Measurements from ENCODE around the gene OBP2B.
"Not testable (repeated sequence)": the region's sequence is repeated elsewhere in the genome, so short reads cannot be mapped to it uniquely, and the experiment has no call there.

OBP2B gene

DNA sequence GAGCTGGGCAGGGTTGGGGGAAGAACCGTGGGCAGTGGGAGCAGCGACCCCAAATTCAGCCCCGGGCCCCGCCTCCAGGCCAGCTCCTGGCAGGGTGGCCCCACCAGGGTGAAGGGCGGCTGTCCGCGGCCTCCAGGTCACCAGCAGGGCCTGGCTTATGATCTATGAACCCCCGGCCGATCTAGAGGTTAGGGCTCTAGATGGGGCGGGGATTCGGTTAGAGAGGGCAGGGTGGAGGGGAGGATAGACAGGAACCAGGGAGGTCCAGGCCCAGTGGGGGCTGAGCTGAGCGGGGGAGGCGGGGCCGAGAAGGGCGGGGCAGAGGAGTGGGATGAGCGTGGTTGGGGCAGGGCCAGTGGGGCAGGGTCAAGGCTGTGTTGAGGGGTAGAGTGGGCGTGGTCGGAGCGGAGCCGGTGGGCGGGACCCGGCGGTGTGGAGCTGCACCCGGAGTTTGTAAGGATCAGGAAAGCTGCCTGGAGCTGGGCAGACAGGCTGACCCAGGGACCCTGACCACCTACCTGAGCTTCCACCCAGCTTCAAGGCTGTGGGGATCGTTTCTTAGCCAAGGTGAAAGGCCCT lies 29.3 kb upstream of the OBP2B start:
- DNase-seq (ENCODE audit: low read depth) = peak; percentile 54

DNA sequence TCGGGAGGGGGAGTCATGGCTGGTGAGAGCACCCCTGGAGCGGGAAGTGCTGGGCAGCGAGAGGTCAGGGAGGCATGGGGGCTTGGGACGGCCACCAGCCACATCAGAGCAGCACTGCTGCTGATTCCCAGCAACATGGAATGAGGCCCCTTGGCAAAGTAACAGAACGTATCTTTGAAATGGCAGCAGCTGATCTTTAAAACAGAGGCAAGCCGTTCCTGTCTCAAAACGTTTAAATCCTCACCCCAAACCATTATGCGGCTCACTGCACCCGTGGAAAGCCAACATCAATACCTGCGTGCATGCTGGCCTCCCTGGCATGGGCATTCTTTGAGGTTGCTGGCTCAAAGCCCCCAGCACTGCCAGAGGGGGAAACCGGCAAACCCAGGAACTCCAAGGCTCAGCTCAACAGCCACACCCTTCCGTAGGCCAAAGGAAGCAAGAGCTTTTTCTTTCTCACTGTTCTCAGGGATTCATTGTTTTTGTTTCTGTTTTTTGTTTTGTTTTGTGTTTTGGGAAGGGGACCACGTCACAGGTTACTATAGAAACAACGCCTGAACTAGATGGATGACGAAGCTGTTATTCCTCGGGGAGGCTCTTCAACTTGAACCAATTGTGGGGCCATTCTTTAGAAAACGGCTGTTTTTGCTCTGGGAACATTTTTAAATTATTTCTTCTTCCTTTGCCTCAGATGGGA lies 28.1 kb upstream of the OBP2B start:
- peak; percentile 32 for DNase-seq (ENCODE audit: low read depth)

DNA sequence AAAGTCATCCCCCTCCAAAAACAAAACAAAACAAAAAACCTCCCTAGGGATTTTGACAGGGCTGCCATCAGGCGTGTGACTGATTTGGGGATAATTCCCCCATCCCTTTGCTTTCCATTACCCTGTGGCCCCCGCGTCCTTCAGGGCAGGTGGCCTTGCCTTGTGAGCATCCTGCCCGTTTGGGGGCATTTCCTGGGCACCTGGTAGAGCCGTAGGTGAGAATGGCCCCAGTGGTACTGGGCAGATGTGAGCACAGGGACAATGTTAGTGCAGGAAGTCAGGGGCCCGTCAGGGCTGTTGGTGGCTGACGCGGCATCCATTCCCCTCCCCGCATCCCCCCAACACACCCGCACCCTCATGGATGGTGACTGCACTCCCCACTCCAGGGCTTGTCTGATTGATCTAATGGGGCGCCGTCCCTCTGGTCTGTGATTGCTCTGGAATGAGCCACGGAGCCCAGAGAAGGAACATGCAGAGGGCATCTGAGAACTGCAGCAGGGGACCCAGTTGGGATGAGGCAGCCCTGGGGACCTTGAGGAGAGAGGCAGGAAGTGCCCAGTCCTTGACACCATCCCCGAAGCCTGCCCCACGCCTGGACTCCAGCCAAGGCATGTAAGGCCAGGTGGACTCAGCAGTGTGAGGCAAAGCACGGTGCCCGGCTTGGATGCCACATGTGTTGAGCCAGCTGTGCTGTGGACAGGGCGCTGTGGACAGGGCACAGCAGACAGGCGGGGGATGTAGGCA lies 27.4 kb upstream of the OBP2B start:
- not testable (repeated sequence) for DNase-seq (ENCODE audit: low read depth)

DNA sequence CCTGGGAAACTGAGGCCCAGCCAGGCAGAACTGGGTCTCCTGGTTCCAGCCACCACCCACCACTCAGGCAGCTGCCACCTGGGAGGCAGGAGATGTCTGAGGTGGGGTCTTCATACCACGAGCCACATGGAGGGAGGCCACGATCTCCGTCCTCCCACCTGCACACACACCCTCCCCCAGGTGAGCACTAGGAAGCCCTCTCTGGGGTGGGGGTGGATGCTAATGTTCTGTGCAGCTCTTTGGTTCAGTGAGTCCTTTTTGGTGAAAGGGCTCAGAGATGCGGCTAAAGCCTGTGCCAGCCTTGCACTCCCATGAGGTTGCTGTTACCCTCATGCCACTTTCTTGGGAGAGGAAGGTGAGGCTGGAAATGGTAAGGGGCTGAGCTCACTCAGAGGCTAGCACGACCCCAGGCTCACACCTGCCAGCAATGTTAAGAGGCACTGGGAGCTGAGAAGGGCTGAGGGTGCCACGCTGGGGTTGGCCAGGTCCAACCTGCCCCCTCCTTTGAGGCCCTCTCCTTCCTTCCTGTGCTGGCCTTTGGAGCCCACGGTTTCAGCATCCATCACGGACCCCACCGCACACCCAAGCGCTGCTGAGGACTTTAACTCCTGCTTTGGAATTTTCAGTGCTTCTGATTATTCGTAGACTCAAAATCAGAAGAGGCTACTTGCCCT lies 26.6 kb upstream of the OBP2B start:
- DNase-seq (ENCODE audit: low read depth) = no peak

DNA sequence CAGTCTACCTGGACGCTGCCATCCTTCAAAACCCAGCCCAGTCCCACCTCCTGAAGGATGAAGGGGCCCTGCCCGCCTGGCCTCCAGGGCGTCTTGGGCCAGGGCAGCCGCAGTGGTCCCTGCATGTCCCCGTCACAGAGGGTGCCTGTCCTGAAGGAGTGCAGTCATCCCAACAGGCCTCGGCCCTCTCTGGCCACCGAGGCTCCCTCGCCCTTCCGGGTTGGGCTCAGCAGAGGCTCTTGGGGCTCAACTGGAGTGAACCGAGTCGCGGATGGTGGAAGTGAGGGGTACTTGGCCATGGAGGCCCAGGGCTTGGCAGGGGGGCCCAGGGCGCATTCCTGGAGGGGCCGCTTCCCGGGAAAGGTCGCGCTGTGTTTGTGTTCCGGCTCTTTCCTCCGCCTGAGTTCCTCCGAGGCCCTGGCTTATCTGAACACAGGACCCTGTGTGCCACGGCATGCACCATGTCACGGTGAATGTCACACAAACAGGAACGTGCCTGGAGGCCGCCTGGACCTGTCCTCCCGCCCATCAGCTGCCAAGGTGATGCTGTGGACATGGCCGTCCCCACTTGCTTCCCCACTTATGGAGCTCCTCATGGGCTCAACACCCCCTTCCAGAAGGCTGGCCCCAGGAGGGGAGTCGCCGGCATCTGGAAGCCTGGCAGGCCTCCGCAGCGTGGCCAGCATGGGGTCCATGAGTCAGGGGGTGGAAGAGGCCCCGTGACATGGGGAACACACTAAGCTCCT lies 25.7 kb upstream of the OBP2B start:
- DNase-seq (ENCODE audit: low read depth) = no peak

DNA sequence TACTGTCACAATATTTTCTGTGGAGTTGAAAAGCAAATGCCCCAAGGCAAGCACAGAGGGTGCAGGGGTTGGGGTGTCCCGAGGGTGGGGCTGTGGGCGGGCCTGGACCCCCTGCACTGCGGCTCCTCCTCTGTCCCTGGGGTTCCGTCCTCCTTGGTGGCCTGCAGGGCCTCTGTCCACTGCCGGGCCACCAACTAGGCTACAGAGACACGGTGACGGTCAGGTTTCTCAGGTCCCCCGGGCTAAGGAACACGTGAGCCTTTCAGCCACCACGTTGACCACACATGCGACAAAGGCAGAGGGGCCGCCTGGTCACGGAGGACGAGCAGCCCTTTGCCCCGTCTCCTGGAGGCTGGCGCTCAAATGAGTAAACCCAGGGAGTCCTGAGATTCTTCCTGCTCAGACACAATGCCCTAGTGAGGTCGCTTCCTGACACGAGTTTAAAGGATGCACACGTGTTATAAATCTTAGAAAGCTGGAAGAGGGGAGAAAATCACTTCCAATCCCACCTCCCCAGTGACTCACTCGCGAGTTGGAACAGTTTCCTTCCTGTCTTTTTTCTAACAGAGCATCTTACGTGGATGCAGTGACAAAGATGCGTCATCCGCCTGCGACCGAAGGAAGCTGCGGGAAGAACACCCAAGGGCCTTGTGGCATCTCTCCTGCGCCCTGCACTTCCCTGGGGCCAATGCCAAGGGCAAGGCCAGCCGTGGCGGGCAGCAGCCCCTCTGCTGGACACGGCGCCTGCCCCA lies 24.8 kb upstream of the OBP2B start:
- DNase-seq (ENCODE audit: low read depth) = no peak

DNA sequence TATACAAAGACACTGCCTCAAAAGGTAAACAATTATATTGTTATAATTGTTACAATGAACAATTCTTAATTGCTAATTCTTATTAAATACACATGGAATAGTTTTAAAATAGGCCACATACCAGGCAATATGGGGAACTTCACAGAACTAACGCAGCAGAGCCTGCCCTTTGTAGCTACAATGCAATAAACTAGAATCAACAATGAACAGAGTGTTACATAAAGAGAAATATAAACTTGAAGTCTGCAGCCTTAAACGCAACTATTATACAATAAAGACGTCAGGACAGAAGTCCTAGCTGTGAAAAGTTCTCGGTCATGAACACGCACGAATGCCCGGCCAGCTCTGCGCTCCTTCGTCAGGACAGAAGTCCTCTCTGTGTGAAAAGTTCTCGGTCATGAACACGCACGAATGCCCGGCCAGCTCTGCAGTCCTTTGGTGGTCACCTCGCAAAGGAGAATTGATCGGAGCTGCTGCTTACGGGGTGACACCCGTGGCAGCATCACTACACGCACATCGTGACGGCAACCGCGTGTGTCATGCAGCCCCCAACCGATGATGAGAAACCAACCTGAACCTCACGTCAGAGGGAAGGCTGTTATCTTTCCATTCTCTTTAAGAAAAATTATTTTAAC lies 23.0 kb upstream of the OBP2B start:
- DNase-seq (ENCODE audit: low read depth) = not testable (repeated sequence)

DNA sequence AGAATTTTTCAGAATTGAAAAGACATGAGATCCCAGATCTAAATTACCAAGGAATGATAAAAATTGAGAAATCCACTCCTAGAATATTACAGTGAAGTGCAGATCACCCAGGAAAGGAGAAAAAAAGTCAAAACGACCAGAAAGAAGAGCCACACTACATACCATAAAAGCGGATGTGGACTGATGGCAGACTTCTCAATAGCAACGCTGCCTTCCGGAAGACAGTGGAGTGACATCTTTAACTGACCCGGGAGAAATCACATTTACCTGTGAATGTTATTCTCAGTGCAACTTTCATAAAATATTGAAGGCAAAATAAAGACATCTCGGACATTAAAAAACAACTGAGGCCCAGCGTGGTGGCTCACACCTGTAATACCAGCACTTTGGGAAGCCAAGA lies 21.5 kb upstream of the OBP2B start:
- not testable (repeated sequence) for DNase-seq (ENCODE audit: low read depth)

DNA sequence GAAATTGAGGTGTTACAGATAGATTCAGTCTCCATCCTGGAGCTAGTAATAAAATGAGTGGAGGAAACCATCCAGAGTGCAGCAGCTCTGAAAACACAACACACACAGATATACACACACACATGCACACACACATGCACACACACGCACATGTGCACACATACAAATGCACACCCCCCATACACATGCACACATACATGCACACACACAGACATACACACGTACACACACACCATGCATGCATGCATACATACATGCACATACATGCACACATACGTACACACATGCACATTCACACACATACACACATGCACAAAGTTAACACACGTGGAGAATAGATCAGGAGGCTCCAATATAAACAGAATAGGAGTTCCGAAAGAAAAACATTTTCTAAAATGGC lies 21.0 kb upstream of the OBP2B start:
- no peak for DNase-seq (ENCODE audit: low read depth)

DNA sequence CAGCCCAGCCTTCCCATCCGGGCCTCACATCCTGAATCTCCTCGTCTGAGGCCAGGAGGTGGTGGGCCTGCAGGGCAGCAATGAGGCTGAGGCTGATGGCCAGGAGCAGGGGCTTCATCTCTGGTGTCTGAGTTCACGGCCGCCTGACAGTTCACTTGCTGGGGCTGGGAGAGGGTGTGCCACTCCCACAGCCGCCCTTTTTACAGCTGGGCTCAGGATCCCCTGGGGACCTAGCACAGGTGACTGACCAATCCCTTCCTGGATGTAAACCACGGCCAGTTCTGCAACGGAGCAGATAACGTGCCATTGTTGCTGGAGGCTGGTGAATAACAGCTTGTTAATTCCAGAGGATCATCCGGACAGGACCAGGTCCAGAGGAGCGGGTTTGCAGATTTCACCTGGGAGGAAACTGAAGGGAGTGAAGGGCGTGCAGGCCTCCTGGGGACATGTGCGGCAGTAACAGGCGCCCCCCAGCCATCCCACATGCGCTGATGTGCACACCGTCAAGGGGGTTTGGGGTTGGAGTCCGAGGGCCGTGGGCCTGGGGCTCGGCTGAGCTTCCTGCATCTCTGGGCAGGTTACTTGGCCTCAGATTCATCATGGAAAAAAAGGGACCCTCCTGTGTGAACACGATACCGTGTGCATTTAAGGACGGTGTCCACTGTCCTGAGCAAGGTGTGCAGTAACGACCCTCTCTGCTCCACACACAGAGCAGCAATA lies 19.6 kb upstream of the OBP2B start:
- not testable (repeated sequence) for DNase-seq (ENCODE audit: low read depth)

DNA sequence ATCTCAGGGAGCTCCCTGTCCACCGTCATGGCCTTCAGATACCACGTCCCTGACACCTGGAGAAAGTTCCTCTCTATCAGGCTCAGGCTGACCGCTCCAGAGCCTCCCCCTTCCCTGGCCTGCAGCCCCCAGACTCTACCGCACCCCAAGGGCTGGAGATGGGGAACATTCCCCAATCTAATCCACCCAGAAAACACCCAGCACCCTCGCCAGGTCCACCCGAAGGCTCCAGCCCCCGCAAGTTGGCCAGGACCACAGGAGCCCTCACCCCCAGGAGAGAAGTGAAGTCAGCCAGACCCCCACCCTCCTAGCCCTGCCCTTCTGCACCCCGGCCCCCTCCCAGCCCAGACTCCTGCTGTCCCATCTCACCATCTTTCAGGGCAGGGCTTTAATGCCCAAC lies 18.9 kb upstream of the OBP2B start:
- not testable (repeated sequence) for DNase-seq (ENCODE audit: low read depth)

DNA sequence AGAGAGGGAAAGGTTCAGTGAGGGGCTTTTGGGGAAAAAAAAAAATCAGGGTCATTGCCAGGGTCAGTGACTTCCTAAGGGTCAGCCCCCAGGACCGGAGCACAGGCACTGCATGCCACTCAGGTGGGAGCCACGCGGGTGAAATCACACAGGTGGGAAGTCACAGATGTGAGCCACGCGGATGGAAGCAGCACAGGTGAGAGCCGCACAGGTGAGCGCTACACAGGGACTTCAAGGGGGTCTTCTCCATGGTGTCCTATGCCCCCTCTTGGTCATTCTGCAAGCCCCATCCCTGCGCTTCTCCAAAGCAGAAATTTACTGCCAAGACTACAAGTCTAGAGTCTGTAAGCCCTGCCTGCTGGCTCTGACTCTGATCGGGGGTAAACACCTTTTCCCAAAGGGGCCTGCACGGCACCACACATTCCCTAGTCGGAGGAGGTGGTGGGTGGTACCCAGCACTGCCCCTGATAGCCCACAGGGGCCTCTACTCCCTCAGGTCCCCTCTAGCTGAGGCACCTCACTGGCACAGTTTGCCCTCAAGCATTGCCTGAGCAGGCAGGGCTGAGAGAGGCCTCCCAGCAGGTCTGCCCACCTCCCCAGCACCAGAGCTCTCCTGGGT lies 18.3 kb upstream of the OBP2B start:
- no peak for DNase-seq (ENCODE audit: low read depth)

DNA sequence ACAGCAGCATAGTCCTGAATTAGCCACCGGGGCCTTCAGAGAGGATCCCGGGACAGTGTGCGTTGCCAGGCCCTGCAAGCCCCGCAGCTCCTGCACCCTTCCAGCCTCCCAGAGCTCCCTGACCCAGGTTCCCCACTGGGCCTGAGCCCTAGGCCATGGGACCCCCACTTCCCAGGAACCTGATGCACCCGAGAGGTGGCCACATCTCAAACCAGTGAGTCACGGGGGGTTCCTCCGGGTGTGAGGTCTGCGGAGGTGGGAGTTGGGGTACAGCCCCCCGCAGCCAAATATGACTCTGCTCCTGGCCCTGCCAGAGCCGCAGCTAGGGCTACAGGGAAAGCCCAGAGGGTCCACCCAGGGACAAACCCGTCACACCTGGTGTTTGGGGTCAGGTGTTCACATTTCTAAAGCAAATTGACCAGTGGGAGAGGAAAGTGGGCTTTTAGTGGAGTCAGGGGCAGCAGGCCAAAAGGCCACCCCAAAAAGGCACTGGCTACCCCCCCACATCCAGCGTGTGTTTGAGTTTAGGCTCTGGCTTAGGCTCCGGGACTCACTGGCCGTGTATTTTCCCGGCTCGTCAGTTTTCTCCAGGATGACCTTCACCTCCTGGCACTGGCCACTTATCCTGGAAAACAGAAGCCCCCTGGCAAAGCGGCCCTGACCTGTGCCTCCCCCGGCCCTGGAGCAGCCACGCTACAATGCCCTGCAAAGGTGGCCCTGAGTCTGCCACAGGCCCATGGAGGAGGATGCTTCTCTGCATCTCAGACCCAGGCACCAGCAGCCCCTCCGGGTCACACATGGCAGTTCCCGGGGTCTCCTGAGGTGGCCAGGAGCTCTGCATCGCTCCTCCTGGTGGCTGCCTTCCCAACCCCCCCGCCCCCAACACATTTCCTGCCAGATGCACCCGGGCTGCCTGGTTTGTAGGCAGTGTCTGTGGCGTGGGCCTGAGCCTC lies 17.4 kb upstream of the OBP2B start:
- DNase-seq (ENCODE audit: low read depth) = no peak

DNA sequence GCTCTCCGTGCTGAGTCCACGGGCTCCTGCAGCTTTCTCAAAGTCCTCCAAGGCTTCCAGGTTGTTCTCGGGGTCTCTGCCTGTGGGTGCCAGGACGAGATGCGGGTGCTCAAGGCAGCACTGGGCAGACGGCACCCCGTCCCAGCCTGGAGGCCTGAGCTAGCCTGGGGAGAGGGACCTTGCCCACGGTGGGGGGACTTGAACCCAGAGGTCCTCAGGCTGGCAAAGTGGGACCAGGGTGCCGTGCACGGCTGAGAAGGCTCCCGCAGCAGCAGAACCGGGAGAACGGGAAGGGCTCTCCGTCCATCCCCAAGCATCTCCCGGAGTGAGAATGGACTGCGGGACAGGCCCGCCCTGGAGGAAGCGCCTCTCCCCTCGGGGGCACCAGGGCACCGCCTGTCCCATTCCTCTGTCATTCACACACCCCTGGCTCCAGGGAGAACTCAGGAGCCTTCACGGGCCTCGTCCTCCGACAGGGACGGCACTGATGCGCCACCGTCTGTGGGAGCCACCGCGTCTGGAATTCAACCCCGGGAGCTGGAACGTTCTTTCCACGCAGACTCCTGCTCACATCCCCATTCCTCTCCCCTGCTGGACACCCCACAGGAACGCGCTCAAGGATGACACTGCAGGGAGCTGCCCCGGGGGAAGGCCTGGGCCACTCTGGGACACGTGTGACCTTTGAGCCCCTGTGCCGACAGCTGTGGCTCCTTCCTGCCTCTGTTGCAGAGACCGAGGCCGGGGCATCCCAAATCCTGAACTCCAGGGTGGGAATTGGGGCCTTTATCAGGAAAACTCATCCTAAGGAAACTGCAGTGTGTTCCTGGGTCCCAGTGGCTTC lies 16.3 kb upstream of the OBP2B start:
- DNase-seq (ENCODE audit: low read depth) = no peak

DNA sequence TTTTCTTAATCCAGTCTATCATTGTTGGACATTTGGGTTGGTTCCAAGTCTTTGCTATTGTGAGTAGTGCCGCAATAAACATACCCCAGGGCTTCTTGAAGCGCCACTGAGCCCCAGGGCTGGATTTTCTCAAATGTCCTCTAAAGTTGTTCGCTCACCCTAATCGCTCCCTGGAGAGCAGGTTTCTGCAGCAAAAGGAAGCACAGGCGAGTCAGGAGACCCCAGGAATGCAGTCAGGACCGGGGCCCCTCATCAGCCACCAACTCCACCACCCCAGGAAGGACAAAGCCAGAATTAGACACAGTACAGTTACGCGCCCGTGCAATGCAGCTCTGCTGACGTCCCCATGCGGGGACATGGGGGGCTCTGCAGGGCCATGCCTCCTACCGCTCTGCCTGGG lies 15.7 kb upstream of the OBP2B start:
- no peak for DNase-seq (ENCODE audit: low read depth)

DNA sequence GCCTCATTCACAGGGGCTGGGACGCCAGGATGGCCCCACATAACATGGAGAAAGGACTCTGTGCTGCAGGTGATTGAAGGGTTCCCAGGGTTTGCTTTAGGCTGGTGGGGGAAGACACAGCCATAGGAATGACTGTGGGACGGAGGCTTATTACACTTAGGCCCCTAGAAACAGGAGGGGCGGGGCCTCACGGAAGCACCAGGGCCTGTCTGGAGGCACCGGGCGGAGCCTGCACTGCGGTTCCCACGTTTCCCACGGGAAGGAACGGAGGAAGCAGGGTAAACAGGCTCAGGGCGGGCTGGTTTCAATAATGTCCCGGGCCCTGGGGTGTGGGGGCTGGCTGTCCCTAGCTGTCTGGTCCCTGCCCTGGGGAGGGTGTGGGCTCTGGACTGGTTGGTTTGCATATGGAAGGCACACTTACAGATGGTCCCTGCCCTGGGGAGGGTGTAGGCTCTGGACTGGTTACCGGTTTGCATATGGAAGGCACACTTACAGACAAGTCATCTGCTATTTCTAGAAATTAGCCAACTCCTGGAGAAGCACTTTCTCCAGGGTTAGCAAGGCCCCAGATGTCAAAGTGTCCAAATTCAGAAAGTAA lies 14.2 kb upstream of the OBP2B start:
- not testable (repeated sequence) for DNase-seq (ENCODE audit: low read depth)

DNA sequence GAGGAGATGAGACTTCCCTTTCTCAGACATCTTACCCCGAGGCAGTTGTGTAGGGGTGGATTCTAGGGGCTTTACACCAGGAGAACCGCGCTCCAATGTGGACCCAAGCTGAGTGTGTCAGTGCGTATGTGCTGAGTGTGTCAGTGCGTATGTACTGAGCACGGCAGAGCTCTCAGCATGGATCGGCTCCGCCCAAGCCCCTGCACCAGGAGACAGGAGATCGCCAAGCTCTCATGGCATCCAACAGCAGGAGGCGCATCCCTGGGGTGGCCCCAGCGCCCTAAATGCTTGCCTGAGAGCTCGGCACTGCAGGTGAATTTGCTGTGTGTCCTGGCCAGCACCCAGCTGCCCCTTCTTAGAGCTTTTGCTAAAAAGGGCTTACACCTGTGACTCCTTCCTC lies 12.9 kb upstream of the OBP2B start:
- not testable (repeated sequence) for DNase-seq (ENCODE audit: low read depth)
